Stimulated activated naive CD8-positive, alpha-beta T cell treated with anti-CD3 and anti-CD28 coated beads, Interleukin-15, Interleukin-2, amounts not matched to agents 100 ng/mL and 50 ng/mL, for 24 hours (primary cell): ENCODE measurements around the gene FOXL2.

Experiments used
- H3K27ac Mint-ChIP-seq: one replicate; pipeline ENCODE4 v1.8.0; 2021; ENCODE audit warnings: mild to moderate bottlenecking, mixed read lengths
- H3K27me3 Mint-ChIP-seq: one replicate; pipeline ENCODE4 v1.8.0; 2021; ENCODE audit warnings: mixed read lengths
- H3K36me3 Mint-ChIP-seq: one replicate; pipeline ENCODE4 v1.8.0; 2021; ENCODE audit warnings: low read depth, mixed read lengths
- H3K4me1 Mint-ChIP-seq: one replicate; pipeline ENCODE4 v1.8.0; 2021; ENCODE audit warnings: low read depth, mixed read lengths
- H3K4me3 Mint-ChIP-seq: one replicate; pipeline ENCODE4 v1.8.0; 2021; ENCODE audit warnings: mild to moderate bottlenecking, mixed read lengths
- H3K9me3 Mint-ChIP-seq: one replicate; pipeline ENCODE4 v1.8.0; 2021; ENCODE audit warnings: mixed read lengths

Gene FOXL2

GRCh38 chr3:138950006-138950644, 3.2 kb upstream of the FOXL2 start:
- H3K36me3 Mint-ChIP-seq: no peaks in the 10 kb centered on the region
- no peak overlapping the region for H3K27ac Mint-ChIP-seq
- H3K9me3 Mint-ChIP-seq: no peaks in the 10 kb centered on the region
- peaks cover 17% of the 10 kb centered on the region for H3K4me1 Mint-ChIP-seq
- peak overlapping the region; percentile 14 for H3K4me3 Mint-ChIP-seq
- H3K27me3 Mint-ChIP-seq: peaks cover 71% of the 10 kb centered on the region

GRCh38 chr3:138949445-138950005, 2.6 kb upstream of the FOXL2 start:
- H3K27ac Mint-ChIP-seq: no peak overlapping the region
- peaks cover 73% of the 10 kb centered on the region for H3K27me3 Mint-ChIP-seq
- H3K4me3 Mint-ChIP-seq: peak overlapping the region; percentile 57
- H3K36me3 Mint-ChIP-seq: no peaks in the 10 kb centered on the region
- H3K4me1 Mint-ChIP-seq: peaks cover 23% of the 10 kb centered on the region
- no peaks in the 10 kb centered on the region for H3K9me3 Mint-ChIP-seq

- Mint-ChIP-seq H3K36me3 (no peaks in the 10 kb centered on the region), H3K27me3 (peaks cover 76% of the 10 kb centered on the region), H3K4me1 (peaks cover 28% of the 10 kb centered on the region), H3K4me3 (no peak overlapping the region), H3K9me3 (no peaks in the 10 kb centered on the region), H3K27ac (no peak overlapping the region)
Observed at GRCh38 chr3:138949002-138949418, 2.1 kb upstream of the FOXL2 start.

- no peaks in the 10 kb centered on the region for H3K36me3 Mint-ChIP-seq
Observed at GRCh38 chr3:138948371-138949001, 1.5 kb upstream of the FOXL2 start.

GRCh38 chr3:138947495-138948121, 671 bp upstream of the FOXL2 start:
- H3K27me3 Mint-ChIP-seq: peaks cover 78% of the 10 kb centered on the region
- peaks cover 34% of the 10 kb centered on the region for H3K4me1 Mint-ChIP-seq
- H3K27ac Mint-ChIP-seq: no peak overlapping the region
- no peaks in the 10 kb centered on the region for H3K9me3 Mint-ChIP-seq
- peak overlapping the region; percentile 14 for H3K4me3 Mint-ChIP-seq
- no peaks in the 10 kb centered on the region for H3K36me3 Mint-ChIP-seq

More at GRCh38 chr3:138948371-138949001, 1.5 kb upstream of the FOXL2 start:
- Mint-ChIP-seq H3K9me3 (no peaks in the 10 kb centered on the region), H3K27me3 (peaks cover 77% of the 10 kb centered on the region), H3K4me3 (no peak overlapping the region), H3K4me1 (peaks cover 33% of the 10 kb centered on the region), H3K27ac (no peak overlapping the region)

GRCh38 chr3:138945709-138946662, 951 bp downstream of the FOXL2 start:
- Mint-ChIP-seq H3K27me3 (peaks cover 83% of the 10 kb centered on the region), H3K27ac (no peak overlapping the region), H3K4me1 (peaks cover 34% of the 10 kb centered on the region), H3K36me3 (no peaks in the 10 kb centered on the region), H3K4me3 (peak overlapping the region; percentile 55), H3K9me3 (no peaks in the 10 kb centered on the region)

GRCh38 chr3:138944929-138945708, 1.8 kb downstream of the FOXL2 start:
- peaks cover 28% of the 10 kb centered on the region for H3K4me1 Mint-ChIP-seq
- H3K4me3 Mint-ChIP-seq: peak overlapping the region; percentile 78
- no peaks in the 10 kb centered on the region for H3K36me3 Mint-ChIP-seq
- no peaks in the 10 kb centered on the region for H3K9me3 Mint-ChIP-seq
- H3K27me3 Mint-ChIP-seq: peaks cover 83% of the 10 kb centered on the region
- peak overlapping the region; percentile 62 for H3K27ac Mint-ChIP-seq

- no peaks in the 10 kb centered on the region for H3K36me3 Mint-ChIP-seq
- H3K27ac Mint-ChIP-seq: no peak overlapping the region
- no peaks in the 10 kb centered on the region for H3K9me3 Mint-ChIP-seq
- peak overlapping the region; percentile 52 for H3K4me3 Mint-ChIP-seq
- peaks cover 87% of the 10 kb centered on the region for H3K27me3 Mint-ChIP-seq
- H3K4me1 Mint-ChIP-seq: peaks cover 30% of the 10 kb centered on the region
Observed at GRCh38 chr3:138944654-138944928, 2.3 kb downstream of the FOXL2 start.

GRCh38 chr3:138943724-138944653, 2.9 kb downstream of the FOXL2 start:
- peak overlapping the region; percentile 52 for H3K4me3 Mint-ChIP-seq
- H3K27ac Mint-ChIP-seq: no peak overlapping the region
- H3K9me3 Mint-ChIP-seq: no peaks in the 10 kb centered on the region
- H3K4me1 Mint-ChIP-seq: peaks cover 30% of the 10 kb centered on the region
- no peaks in the 10 kb centered on the region for H3K36me3 Mint-ChIP-seq
- H3K27me3 Mint-ChIP-seq: peaks cover 87% of the 10 kb centered on the region

GRCh38 chr3:138942861-138943623, 3.9 kb downstream of the FOXL2 start:
- peaks cover 39% of the 10 kb centered on the region for H3K4me1 Mint-ChIP-seq
- no peaks in the 10 kb centered on the region for H3K9me3 Mint-ChIP-seq
- no peak overlapping the region for H3K4me3 Mint-ChIP-seq
- no peak overlapping the region for H3K27ac Mint-ChIP-seq
- H3K36me3 Mint-ChIP-seq: no peaks in the 10 kb centered on the region
- peaks cover 87% of the 10 kb centered on the region for H3K27me3 Mint-ChIP-seq

- no peaks in the 10 kb centered on the region for H3K9me3 Mint-ChIP-seq
- H3K4me1 Mint-ChIP-seq: peaks cover 47% of the 10 kb centered on the region
- H3K36me3 Mint-ChIP-seq: no peaks in the 10 kb centered on the region
Observed at GRCh38 chr3:138942271-138942670, 4.7 kb downstream of the FOXL2 start.

GRCh38 chr3:138941259-138941885, 5.6 kb downstream of the FOXL2 start:
- H3K4me3 Mint-ChIP-seq: no peak overlapping the region
- H3K36me3 Mint-ChIP-seq: no peaks in the 10 kb centered on the region
- no peak overlapping the region for H3K27ac Mint-ChIP-seq
- H3K27me3 Mint-ChIP-seq: peaks cover 91% of the 10 kb centered on the region
- peaks cover 56% of the 10 kb centered on the region for H3K4me1 Mint-ChIP-seq
- no peaks in the 10 kb centered on the region for H3K9me3 Mint-ChIP-seq

More at GRCh38 chr3:138942271-138942670, 4.7 kb downstream of the FOXL2 start:
- peaks cover 87% of the 10 kb centered on the region for H3K27me3 Mint-ChIP-seq
- H3K27ac Mint-ChIP-seq: no peak overlapping the region
- H3K4me3 Mint-ChIP-seq: no peak overlapping the region
